ENCODE results near the gene GLTP. TPM values are rescaled to one million over a fixed set of nuclear protein-coding genes. Genes with fewer than 3 reads are reported as not detected.

GLTP gene
- total and polyA plus RNA-seq, 2 donors from 2014 or later, result 45.9 to 56.4 TPM

DNA sequence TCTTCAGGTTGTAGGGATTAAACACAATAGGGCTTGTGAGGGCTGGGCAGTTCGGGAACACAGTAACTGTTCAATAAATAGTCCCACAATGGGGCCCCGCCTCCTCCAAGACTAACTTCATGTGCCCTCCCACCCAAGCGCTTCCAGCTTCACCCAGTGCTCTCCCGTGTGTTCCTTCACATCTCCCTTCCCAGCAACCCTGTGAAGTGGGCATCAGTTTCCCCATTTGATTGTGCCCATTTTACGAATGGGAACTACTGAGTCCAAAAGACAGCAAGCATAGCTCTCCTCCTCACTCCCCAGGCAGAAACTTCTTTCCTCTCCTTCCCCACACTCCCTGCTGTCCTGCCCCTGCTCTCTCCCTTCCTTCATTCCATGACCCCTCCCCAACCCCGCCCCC lies 40.9 kb downstream of the GLTP start:
- FAIRE-seq, result no peak
- intact Hi-C loops (cut with DNase I), result no loop called here
- H3K27me3 ChIP-seq (ENCODE audit: control insufficient read depth, insufficient read depth, low read length), result no peaks in the 10 kb centered on the region

DNA sequence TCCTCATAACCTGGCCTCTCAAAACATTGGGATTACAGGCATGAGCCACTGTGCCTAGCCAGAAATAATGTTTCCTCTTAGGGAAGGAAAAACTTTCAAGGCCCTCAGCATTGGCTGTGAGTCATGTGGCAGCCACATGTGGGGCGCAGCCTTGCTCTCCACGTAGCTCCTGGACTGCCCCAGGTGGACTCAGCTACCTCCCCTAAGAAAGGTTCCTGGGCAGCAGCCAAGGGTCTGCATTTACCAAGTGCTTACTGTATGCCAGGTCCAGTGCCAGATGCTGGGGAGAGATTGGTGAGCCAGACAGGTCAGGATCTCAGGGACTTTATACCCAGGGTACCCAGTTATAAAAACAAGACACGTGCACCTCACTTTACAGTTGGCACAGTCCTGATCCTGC lies 43.4 kb downstream of the GLTP start:
- H3K36me3 ChIP-seq (ENCODE audit: control insufficient read depth in 2 of 3, insufficient read depth in 3 of 3, low read length in 3 of 3), result no peaks in the 10 kb centered on the region
- no peak for DNase-seq
- no peak overlapping the region for H3K9ac ChIP-seq (ENCODE audit: low read length in 3 of 3)
- intact Hi-C loops (cut with DNase I), result no loop called here
- peaks cover 0 to 3% (median 0%) of the 10 kb centered on the region in 3 donors for H3K4me1 ChIP-seq (ENCODE audit: control insufficient read depth in 2 of 3, insufficient read depth in 2 of 3, low read depth in 1 of 3, low read length in 3 of 3)
- no peak for FAIRE-seq
- H3K4me3 ChIP-seq (ENCODE audit: low read length in 3 of 3), result no peak overlapping the region
- no peaks in the 10 kb centered on the region for H3K9me3 ChIP-seq (ENCODE audit: control insufficient read depth in 2 of 3, insufficient read depth in 1 of 3, low read length in 3 of 3)
- TF ChIP-seq, protein P1, sequence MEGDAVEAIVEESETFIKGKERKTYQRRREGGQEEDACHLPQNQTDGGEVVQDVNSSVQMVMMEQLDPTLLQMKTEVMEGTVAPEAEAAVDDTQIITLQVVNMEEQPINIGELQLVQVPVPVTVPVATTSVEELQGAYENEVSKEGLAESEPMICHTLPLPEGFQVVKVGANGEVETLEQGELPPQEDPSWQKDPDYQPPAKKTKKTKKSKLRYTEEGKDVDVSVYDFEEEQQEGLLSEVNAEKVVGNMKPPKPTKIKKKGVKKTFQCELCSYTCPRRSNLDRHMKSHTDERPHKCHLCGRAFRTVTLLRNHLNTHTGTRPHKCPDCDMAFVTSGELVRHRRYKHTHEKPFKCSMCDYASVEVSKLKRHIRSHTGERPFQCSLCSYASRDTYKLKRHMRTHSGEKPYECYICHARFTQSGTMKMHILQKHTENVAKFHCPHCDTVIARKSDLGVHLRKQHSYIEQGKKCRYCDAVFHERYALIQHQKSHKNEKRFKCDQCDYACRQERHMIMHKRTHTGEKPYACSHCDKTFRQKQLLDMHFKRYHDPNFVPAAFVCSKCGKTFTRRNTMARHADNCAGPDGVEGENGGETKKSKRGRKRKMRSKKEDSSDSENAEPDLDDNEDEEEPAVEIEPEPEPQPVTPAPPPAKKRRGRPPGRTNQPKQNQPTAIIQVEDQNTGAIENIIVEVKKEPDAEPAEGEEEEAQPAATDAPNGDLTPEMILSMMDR (IDR thresholded peaks at IDR 0.05; ENCODE audit: borderline replicate concordance, extremely low read depth, insufficient read depth), result no peak
- no peak overlapping the region for H3K27ac ChIP-seq (ENCODE audit: low read depth in 2 of 2, low read length in 2 of 2)
- H3K27me3 ChIP-seq (ENCODE audit: control insufficient read depth, insufficient read depth, low read length), result no peaks in the 10 kb centered on the region

More for the DNA sequence above, 40.9 kb downstream of the GLTP start:
- no peak overlapping the region for H3K27ac ChIP-seq (ENCODE audit: low read depth in 2 of 2, low read length in 2 of 2)
- DNase-seq, result no peak
- H3K4me3 ChIP-seq (ENCODE audit: low read length in 3 of 3), result no peak overlapping the region
- no peaks in the 10 kb centered on the region for H3K4me1 ChIP-seq (ENCODE audit: control insufficient read depth in 2 of 3, insufficient read depth in 2 of 3, low read depth in 1 of 3, low read length in 3 of 3)
- H3K9me3 ChIP-seq (ENCODE audit: control insufficient read depth in 2 of 3, insufficient read depth in 1 of 3, low read length in 3 of 3), result no peaks in the 10 kb centered on the region
- TF ChIP-seq, protein P1 (IDR thresholded peaks at IDR 0.05; ENCODE audit: borderline replicate concordance, extremely low read depth, insufficient read depth), result no peak
- no peak overlapping the region for H3K9ac ChIP-seq (ENCODE audit: low read length in 3 of 3)
- no peaks in the 10 kb centered on the region for H3K36me3 ChIP-seq (ENCODE audit: control insufficient read depth in 2 of 3, insufficient read depth in 3 of 3, low read length in 3 of 3)

DNA sequence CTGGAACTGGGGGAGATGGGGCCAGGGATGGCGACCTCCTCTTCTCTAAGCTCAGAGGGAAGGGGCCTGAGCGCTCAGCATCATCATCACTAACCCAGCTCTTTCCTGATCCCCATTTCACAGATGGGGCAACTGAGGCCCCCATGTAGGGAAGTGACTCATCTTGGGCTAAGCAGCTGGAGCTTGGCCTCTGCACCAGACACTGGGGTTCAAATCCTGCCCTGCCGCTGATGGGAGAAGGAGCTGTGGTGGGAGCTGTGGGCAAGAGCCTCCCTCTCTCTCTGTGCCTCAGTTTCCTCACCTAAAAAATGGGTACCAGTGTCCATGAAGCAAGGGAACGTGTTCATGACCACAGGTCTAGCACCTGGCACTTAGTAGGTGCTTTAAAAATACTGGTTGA lies 44.5 kb downstream of the GLTP start:
- Histone ChIP-seq H3K27me3 (ENCODE audit: control insufficient read depth, insufficient read depth, low read length) (no peaks in the 10 kb centered on the region), H3K36me3 (ENCODE audit: control insufficient read depth in 2 of 3, insufficient read depth in 3 of 3, low read length in 3 of 3) (no peaks in the 10 kb centered on the region), H3K27ac (ENCODE audit: low read depth in 2 of 2, low read length in 2 of 2) (no peak overlapping the region), H3K9ac (ENCODE audit: low read length in 3 of 3) (no peak overlapping the region), H3K4me3 (ENCODE audit: low read length in 3 of 3) (no peak overlapping the region), H3K4me1 (ENCODE audit: control insufficient read depth in 2 of 3, insufficient read depth in 2 of 3, low read depth in 1 of 3, low read length in 3 of 3) (peaks cover 0 to 7% (median 0%) of the 10 kb centered on the region in 3 donors), H3K9me3 (ENCODE audit: control insufficient read depth in 2 of 3, insufficient read depth in 1 of 3, low read length in 3 of 3) (no peaks in the 10 kb centered on the region)
- no peak for DNase-seq
- FAIRE-seq, result no peak
- intact Hi-C loops (cut with DNase I), result no loop called here
- TF ChIP-seq, protein P1 (IDR thresholded peaks at IDR 0.05; ENCODE audit: borderline replicate concordance, extremely low read depth, insufficient read depth), result no peak

Data from kidney (tissue), 14 donors.